Panc1 (cell line): ENCODE results near the gene ACSL6.

Experiments used
- REST ChIP-seq, 2 experiments: IDR thresholded peaks; 2 replicates each; pipeline ENCODE4 v1.6.1; 2011 to 2012; ENCODE audit warnings: low read depth in 2 of 2, control low read depth in 1 of 2, low read length in 1 of 2, mild to moderate bottlenecking in 1 of 2, moderate library complexity in 1 of 2; ENCODE audit not compliant: insufficient read depth in 1 of 2
- SIN3A ChIP-seq: IDR thresholded peaks from 2 replicates; pipeline ENCODE4 v1.6.1; 2012; ENCODE audit warnings: low read depth, mild to moderate bottlenecking, low read length, moderate library complexity, borderline replicate concordance; ENCODE audit not compliant: insufficient read depth
- TCF7L2 ChIP-seq: IDR thresholded peaks from 2 replicates; pipeline ENCODE4 v1.6.1; 2011; ENCODE audit warnings: mild to moderate bottlenecking, low read depth, low read length, inconsistent platforms
- TF ChIP-seq, protein P1 (sequence below): fragments of 450-650 bp; IDR thresholded peaks from 2 replicates; pipeline ENCODE4 v1.5.1; 2017; ENCODE audit warnings: mild to moderate bottlenecking

GRCh38 chr5:132020568-132021339 lies 9.3 kb upstream of the ACSL6 start:
- TF ChIP-seq, protein P1, sequence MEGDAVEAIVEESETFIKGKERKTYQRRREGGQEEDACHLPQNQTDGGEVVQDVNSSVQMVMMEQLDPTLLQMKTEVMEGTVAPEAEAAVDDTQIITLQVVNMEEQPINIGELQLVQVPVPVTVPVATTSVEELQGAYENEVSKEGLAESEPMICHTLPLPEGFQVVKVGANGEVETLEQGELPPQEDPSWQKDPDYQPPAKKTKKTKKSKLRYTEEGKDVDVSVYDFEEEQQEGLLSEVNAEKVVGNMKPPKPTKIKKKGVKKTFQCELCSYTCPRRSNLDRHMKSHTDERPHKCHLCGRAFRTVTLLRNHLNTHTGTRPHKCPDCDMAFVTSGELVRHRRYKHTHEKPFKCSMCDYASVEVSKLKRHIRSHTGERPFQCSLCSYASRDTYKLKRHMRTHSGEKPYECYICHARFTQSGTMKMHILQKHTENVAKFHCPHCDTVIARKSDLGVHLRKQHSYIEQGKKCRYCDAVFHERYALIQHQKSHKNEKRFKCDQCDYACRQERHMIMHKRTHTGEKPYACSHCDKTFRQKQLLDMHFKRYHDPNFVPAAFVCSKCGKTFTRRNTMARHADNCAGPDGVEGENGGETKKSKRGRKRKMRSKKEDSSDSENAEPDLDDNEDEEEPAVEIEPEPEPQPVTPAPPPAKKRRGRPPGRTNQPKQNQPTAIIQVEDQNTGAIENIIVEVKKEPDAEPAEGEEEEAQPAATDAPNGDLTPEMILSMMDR: no peak
- TF ChIP-seq SIN3A (no peak), REST (IDR thresholded peaks at IDR 0.05; ENCODE audit: insufficient read depth in 1 of 2, low read depth in 2 of 2, low read length in 1 of 2) (no peak), TCF7L2 (no peak)
